ENCODE results near the gene TTI1.

Gene TTI1

DNA sequence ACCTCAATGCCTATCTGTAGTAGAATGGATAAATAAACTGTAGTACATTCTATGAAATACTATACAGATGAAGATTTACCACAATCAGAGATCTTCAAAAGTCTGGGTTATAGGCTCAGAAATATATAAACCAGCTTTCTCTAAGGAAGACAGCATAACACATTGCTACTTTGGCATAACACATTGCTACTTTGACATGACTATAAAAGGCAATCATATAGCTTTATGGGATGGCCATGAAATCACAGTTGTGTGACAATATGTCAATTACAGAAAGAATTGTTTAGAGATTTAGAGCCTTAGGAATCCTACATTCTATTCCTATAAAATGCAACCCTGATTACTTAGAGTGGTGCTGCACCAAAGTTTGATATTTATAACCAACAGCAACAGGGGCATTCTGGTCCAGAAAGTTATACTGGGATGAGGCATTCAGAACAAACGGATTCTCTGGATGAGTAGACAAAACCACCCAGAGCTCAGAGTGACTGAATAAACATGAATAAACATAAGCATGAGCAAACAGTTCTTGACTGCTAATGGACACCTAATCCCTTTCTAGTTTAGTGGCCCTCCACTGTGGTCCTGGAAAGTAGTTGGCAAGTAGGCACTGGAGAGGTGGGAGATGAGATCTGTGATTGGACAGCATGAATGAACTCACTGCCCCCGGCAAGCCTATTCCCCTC is 12.0 kb downstream of the TTI1 start:
- Histone ChIP-seq H3K36me3 (replicated peaks) (peaks cover 9% of the 10 kb centered on the region), H3K27ac (no peak overlapping the region), H3K4me3 (ENCODE audit: low read depth, low read length) (no peak overlapping the region), H3K27me3 (replicated peaks) (no peaks in the 10 kb centered on the region)
- DNase-seq, result no peak
- in situ Hi-C loops (cut with HindIII; ENCODE audit: low pct_ligation_motif_present, low sequenced_read_pairs), result no loop called here
- TF ChIP-seq, protein P1, sequence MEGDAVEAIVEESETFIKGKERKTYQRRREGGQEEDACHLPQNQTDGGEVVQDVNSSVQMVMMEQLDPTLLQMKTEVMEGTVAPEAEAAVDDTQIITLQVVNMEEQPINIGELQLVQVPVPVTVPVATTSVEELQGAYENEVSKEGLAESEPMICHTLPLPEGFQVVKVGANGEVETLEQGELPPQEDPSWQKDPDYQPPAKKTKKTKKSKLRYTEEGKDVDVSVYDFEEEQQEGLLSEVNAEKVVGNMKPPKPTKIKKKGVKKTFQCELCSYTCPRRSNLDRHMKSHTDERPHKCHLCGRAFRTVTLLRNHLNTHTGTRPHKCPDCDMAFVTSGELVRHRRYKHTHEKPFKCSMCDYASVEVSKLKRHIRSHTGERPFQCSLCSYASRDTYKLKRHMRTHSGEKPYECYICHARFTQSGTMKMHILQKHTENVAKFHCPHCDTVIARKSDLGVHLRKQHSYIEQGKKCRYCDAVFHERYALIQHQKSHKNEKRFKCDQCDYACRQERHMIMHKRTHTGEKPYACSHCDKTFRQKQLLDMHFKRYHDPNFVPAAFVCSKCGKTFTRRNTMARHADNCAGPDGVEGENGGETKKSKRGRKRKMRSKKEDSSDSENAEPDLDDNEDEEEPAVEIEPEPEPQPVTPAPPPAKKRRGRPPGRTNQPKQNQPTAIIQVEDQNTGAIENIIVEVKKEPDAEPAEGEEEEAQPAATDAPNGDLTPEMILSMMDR (IDR thresholded peaks at IDR 0.05; ENCODE audit: low read depth, low read length, missing control alignments), result no peak

- H3K4me3 ChIP-seq (ENCODE audit: low read depth, low read length), result no peak overlapping the region
- H3K27ac ChIP-seq, result no peak overlapping the region
- H3K36me3 ChIP-seq (replicated peaks), result peaks cover 13% of the 10 kb centered on the region
- no peak for DNase-seq
- in situ Hi-C loops (cut with HindIII; ENCODE audit: low pct_ligation_motif_present, low sequenced_read_pairs), result no loop called here
- H3K27me3 ChIP-seq (replicated peaks), result no peaks in the 10 kb centered on the region
- TF ChIP-seq, protein P1 (IDR thresholded peaks at IDR 0.05; ENCODE audit: low read depth, low read length, missing control alignments), result no peak
These were observed 14.9 kb downstream of the TTI1 start for GRCh38 chr20:38018385-38018784.

- DNase-seq, result no peak
- Histone ChIP-seq H3K36me3 (replicated peaks) (peaks cover 14% of the 10 kb centered on the region), H3K4me3 (ENCODE audit: low read depth, low read length) (no peak overlapping the region), H3K27me3 (replicated peaks) (no peaks in the 10 kb centered on the region), H3K27ac (no peak overlapping the region)
- TF ChIP-seq, protein P1 (IDR thresholded peaks at IDR 0.05; ENCODE audit: low read depth, low read length, missing control alignments), result no peak
- in situ Hi-C loops (cut with HindIII; ENCODE audit: low pct_ligation_motif_present, low sequenced_read_pairs), result no loop called here
These were observed 15.3 kb downstream of the TTI1 start for GRCh38 chr20:38017959-38018358.

- no peak overlapping the region for H3K27ac ChIP-seq
- peaks cover 16% of the 10 kb centered on the region for H3K36me3 ChIP-seq (replicated peaks)
- in situ Hi-C loops (cut with HindIII; ENCODE audit: low pct_ligation_motif_present, low sequenced_read_pairs), result no loop called here
- no peak overlapping the region for H3K4me3 ChIP-seq (ENCODE audit: low read depth, low read length)
- DNase-seq, result no peak
- no peaks in the 10 kb centered on the region for H3K27me3 ChIP-seq (replicated peaks)
- TF ChIP-seq, protein P1 (IDR thresholded peaks at IDR 0.05; ENCODE audit: low read depth, low read length, missing control alignments), result no peak
These were observed 19.4 kb downstream of the TTI1 start for GRCh38 chr20:38013887-38014286.

DNA sequence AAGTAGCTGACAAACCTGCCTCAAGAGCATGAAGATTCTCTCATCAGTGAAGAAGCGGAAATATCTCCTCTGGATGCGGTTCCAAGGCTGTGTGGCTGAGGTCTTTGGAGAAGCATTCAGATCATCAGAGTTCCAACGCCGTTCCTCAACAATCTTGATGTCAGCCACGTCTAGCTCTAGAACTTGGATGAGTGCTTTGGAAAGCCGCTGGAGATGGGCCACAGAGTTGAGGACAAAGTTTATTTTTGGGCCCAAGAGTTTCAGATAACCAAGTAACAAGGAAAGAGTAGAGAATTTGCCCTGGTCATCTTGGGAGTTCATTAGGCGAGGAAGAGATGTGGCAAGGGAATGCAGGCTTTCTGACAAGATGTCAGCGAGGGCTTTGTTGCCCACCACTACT is 20.9 kb downstream of the TTI1 start:
- Histone ChIP-seq H3K4me3 (ENCODE audit: low read depth, low read length) (no peak overlapping the region), H3K36me3 (replicated peaks) (peaks cover 11% of the 10 kb centered on the region)
- in situ Hi-C loops (cut with HindIII; ENCODE audit: low pct_ligation_motif_present, low sequenced_read_pairs), result no loop called here

More for the DNA sequence above, 20.9 kb downstream of the TTI1 start:
- TF ChIP-seq, protein P1 (IDR thresholded peaks at IDR 0.05; ENCODE audit: low read depth, low read length, missing control alignments), result no peak
- DNase-seq, result no peak
- Histone ChIP-seq H3K27ac (no peak overlapping the region), H3K27me3 (replicated peaks) (no peaks in the 10 kb centered on the region)
